Activated CD8-positive, alpha-beta T cell treated with anti-CD3 and anti-CD28 coated beads for 36 hours (primary cell): ENCODE data around the gene CALN1. TPM values are rescaled to one million over a fixed set of nuclear protein-coding genes. Genes with fewer than 3 reads are reported as not detected.

ENCODE experiments used
- ATAC-seq: fragments of 200-7000 bp; cut with Tn5 transposase; one replicate; pipeline ENCODE4 v1.10.0; 2021; ENCODE audit warnings: mild to moderate bottlenecking, moderate library complexity
- CTCF ChIA-PET: fragments of 350-600 bp; sonication (Branson Sonifier 250); formaldehyde crosslinking; loops from one replicate; lab custom pipeline; 2021; ENCODE audit warnings: antibody characterized with exemption; lab: Charles Lee
- POLR2A ChIA-PET: fragments of 350-600 bp; sonication (Branson Sonifier 250); formaldehyde crosslinking; loops from one replicate; lab custom pipeline; 2021; ENCODE audit warnings: antibody characterized with exemption; lab: Charles Lee
- DNase-seq: peaks from one replicate; pipeline ENCODE4 v3.0.0-alpha.2; 2020
- H3K27ac Mint-ChIP-seq: one replicate; pipeline ENCODE4 v1.8.0; 2021; ENCODE audit warnings: mild to moderate bottlenecking, mixed read lengths
- H3K27me3 Mint-ChIP-seq: one replicate; pipeline ENCODE4 v1.8.0; 2021; ENCODE audit warnings: mixed read lengths
- H3K36me3 Mint-ChIP-seq: one replicate; pipeline ENCODE4 v1.8.0; 2021; ENCODE audit warnings: low read depth, mixed read lengths
- H3K4me1 Mint-ChIP-seq: one replicate; pipeline ENCODE4 v1.8.0; 2021; ENCODE audit warnings: low read depth, mixed read lengths
- H3K4me3 Mint-ChIP-seq: one replicate; pipeline ENCODE4 v1.8.0; 2021; ENCODE audit warnings: mild to moderate bottlenecking, moderate library complexity, mixed read lengths
- H3K9me3 Mint-ChIP-seq: one replicate; pipeline ENCODE4 v1.8.0; 2021; ENCODE audit warnings: mixed read lengths
- intact Hi-C: fragments of 100-400 bp; cut with micrococcal nuclease; formaldehyde crosslinking; loops from one replicate; pipeline ENCODE4 v1.10.0; 2022
- total RNA-seq, 2 experiments: library from RNA; stranded (reverse); gene quantifications; one replicate each; pipeline ENCODE4 v1.2.3, GENCODE V29; 2021
- TF ChIP-seq, protein P1 (sequence below): fragments of 200-600 bp; IDR thresholded peaks from one replicate; pipeline ENCODE4 v1.8.0; 2022; ENCODE audit warnings: antibody characterized with exemption, mild to moderate bottlenecking

Gene CALN1
- total RNA-seq, 2 experiments from 2014 or later, result 0.02 to 0.16 TPM

DNA sequence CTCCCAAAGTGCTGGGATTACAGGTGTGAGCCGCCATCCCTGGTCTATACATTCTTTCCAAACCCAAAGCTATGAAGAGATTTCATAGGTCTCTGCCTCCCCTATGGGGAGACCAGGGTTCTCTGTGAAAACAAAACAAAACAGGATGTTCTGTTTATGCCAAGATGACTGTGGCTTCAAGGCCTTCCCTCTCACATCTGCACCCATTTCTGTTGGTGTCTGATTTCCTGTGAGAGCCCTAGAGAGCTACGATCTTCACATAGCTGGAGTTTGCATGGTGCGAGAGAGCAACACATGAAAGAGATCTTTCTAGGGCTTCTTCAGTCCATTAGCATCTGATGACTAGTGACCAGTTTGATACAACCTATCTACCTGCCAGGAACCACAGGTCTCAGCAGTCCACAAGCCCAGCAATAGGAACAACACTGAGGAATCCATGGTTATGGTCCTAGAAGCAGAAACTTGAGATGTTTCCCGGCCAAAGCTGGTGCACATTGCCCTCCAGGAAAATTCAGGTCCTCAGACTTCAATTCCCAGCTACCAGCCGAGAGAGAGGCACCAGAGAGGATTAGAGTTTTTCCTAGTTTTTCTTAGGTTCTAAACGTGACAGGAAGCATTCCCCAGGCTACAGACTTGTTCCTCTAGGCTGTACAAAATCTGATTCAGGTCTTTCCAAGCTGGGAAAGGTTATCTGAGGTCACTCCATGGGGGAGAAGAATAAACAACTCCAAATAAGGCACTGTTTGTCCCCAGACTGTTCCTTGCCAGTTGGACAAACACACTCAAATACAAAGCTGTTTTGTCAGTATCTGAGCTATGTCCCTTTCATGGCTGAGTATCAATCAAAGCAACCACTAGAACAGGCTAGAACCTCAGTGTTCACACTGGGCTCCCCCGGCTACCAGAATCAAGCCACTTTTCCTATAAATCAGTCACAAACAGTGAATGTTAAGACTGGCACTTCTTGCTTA lies 259.7 kb downstream of the CALN1 start:
- POLR2A ChIA-PET, result no interaction called here
- CTCF ChIA-PET, result no interaction called here
- ATAC-seq, result no peak
- TF ChIP-seq, protein P1, sequence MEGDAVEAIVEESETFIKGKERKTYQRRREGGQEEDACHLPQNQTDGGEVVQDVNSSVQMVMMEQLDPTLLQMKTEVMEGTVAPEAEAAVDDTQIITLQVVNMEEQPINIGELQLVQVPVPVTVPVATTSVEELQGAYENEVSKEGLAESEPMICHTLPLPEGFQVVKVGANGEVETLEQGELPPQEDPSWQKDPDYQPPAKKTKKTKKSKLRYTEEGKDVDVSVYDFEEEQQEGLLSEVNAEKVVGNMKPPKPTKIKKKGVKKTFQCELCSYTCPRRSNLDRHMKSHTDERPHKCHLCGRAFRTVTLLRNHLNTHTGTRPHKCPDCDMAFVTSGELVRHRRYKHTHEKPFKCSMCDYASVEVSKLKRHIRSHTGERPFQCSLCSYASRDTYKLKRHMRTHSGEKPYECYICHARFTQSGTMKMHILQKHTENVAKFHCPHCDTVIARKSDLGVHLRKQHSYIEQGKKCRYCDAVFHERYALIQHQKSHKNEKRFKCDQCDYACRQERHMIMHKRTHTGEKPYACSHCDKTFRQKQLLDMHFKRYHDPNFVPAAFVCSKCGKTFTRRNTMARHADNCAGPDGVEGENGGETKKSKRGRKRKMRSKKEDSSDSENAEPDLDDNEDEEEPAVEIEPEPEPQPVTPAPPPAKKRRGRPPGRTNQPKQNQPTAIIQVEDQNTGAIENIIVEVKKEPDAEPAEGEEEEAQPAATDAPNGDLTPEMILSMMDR, result no peak
- intact Hi-C loops, result no loop called here
- Mint-ChIP-seq H3K27ac (no peak overlapping the region), H3K4me3 (no peak overlapping the region), H3K9me3 (peaks cover 2% of the 10 kb centered on the region), H3K4me1 (no peaks in the 10 kb centered on the region), H3K36me3 (no peaks in the 10 kb centered on the region), H3K27me3 (no peaks in the 10 kb centered on the region)
- no peak for DNase-seq

DNA sequence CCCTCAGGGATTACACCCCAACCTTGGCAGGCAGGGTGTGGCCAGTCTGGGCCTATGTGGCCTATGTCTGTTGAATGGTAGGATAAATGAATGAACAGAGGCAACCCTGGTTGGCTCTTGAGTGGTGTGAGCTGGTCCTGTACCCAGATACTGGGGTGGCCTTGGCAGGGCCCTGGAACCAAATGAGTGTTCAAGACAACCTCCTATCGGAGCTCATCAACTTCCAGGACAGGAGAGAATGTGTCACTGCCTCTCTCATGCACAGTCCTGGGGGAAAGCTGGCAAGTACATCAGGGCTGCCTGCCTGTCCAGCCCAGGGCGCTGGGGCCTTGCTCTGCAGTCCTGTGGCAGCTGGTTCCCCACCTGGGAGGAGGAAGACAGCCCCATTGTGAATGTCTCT lies 271.6 kb downstream of the CALN1 start:
- no peak for DNase-seq
- Mint-ChIP-seq H3K9me3 (peaks cover 2% of the 10 kb centered on the region), H3K27me3 (no peaks in the 10 kb centered on the region), H3K4me3 (no peak overlapping the region), H3K4me1 (no peaks in the 10 kb centered on the region), H3K36me3 (no peaks in the 10 kb centered on the region), H3K27ac (no peak overlapping the region)
- POLR2A ChIA-PET, result no interaction called here
- ATAC-seq, result no peak
- TF ChIP-seq, protein P1, result no peak
- intact Hi-C loops, result no loop called here
- CTCF ChIA-PET, result no interaction called here

DNA sequence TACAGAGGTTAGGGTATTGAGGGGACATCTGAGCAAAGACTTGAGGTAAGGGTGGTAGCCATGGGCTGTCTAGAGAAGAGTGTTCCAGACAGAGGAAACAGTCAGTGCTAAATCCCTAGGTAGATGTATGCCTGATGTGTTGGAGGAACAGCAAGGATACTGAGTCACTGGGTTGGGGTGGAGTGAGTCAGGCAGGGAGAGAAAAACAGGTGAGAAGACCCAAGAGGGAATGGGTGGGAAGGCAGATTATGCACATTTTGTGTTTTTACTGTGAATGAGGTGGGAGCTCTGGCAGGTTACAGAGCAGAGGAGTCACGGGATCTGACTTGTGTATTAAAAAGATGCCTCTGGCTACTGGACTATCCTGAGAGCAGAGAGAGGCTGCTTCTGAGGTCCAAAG lies 285.0 kb downstream of the CALN1 start:
- intact Hi-C loops, result no loop called here
- DNase-seq, result no peak
- no peak overlapping the region for H3K4me3 Mint-ChIP-seq
- POLR2A ChIA-PET, result no interaction called here
- CTCF ChIA-PET, result no interaction called here
- no peaks in the 10 kb centered on the region for H3K27me3 Mint-ChIP-seq
- ATAC-seq, result no peak
- TF ChIP-seq, protein P1, result no peak
- no peaks in the 10 kb centered on the region for H3K36me3 Mint-ChIP-seq
- H3K9me3 Mint-ChIP-seq, result peaks cover 4% of the 10 kb centered on the region
- no peaks in the 10 kb centered on the region for H3K4me1 Mint-ChIP-seq
- H3K27ac Mint-ChIP-seq, result no peak overlapping the region

DNA sequence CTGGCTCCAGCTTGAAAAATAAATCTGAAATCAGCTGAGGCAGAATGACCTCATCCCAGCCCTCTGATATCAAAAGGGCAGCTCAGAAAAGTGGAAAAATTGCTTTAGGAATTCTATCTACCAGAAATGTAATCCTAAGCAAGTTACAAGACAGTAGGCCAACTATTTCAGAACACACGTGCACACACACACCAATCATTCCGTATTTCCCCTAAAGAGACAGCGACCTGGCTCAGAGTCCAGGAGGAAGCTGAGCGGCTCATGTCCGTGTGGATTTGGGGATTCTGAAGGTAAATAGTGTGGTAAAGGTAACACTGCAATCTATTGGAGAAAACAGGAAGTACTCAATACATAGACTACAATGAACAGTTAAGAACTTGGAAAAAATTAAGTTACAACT lies 288.2 kb downstream of the CALN1 start:
- intact Hi-C loops, result no loop called here
- H3K27ac Mint-ChIP-seq, result no peak overlapping the region
- ATAC-seq (no peak), DNase-seq (no peak)
- CTCF ChIA-PET, result no interaction called here
- no peaks in the 10 kb centered on the region for H3K36me3 Mint-ChIP-seq
- no peaks in the 10 kb centered on the region for H3K9me3 Mint-ChIP-seq
- H3K4me1 Mint-ChIP-seq, result no peaks in the 10 kb centered on the region
- H3K27me3 Mint-ChIP-seq, result no peaks in the 10 kb centered on the region
- TF ChIP-seq, protein P1, result no peak
- POLR2A ChIA-PET, result no interaction called here
- no peak overlapping the region for H3K4me3 Mint-ChIP-seq

- no peak for ATAC-seq
- H3K4me1 Mint-ChIP-seq, result no peaks in the 10 kb centered on the region
- CTCF ChIA-PET, result no interaction called here
- TF ChIP-seq, protein P1, result no peak
- H3K36me3 Mint-ChIP-seq, result no peaks in the 10 kb centered on the region
- H3K27me3 Mint-ChIP-seq, result no peaks in the 10 kb centered on the region
- no peak for DNase-seq
- POLR2A ChIA-PET, result no interaction called here
- no peak overlapping the region for H3K27ac Mint-ChIP-seq
- intact Hi-C loops, result no loop called here
- H3K9me3 Mint-ChIP-seq, result peaks cover 2% of the 10 kb centered on the region
- H3K4me3 Mint-ChIP-seq, result no peak overlapping the region
Measured at GRCh38 chr7:72118366-72118765, 293.8 kb downstream of the CALN1 start.
